GM12878 (cell line): ENCODE measurements around the gene ABCD3.

Source experiments
- CHD4 ChIP-seq: fragments of 200-600 bp; sonication (generic); IDR thresholded peaks from 2 replicates; pipeline ENCODE4 v1.6.1; 2016; ENCODE audit warnings: mild to moderate bottlenecking
- EZH2 ChIP-seq: IDR thresholded peaks from 2 replicates; pipeline ENCODE4 v1.6.1; 2012; ENCODE audit warnings: low read depth, mild to moderate bottlenecking, control low read depth, inconsistent platforms, low read length, borderline replicate concordance; ENCODE audit not compliant: control insufficient read depth
- MTA2 ChIP-seq: fragments of 450-650 bp; IDR thresholded peaks from 2 replicates; pipeline ENCODE4 v1.6.1; 2016; ENCODE audit warnings: low read depth, mild to moderate bottlenecking, moderate library complexity
- POLR2AphosphoS5 ChIP-seq: IDR thresholded peaks from 2 replicates; pipeline ENCODE4 v1.6.1; 2011; ENCODE audit warnings: mild to moderate bottlenecking, low read length, inconsistent platforms
- SIX5 ChIP-seq: IDR thresholded peaks from 2 replicates; pipeline ENCODE4 v1.6.1; 2011; ENCODE audit warnings: mild to moderate bottlenecking, low read depth, low read length, moderate library complexity; ENCODE audit not compliant: severe bottlenecking

DNA sequence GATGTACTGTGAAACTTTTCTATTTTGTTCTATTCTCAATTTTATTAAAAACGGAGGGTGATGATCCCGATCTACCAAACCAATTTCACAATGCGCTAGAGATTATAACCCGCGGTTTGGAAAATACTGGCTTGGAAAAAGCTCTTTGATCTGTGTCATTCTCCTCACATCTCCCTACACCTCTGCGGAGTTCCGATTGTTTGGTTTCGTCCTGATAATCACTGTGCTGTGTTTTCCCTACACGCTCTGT lies 536 bp upstream of the ABCD3 start:
- TF ChIP-seq EZH2 (no peak), CHD4 (no peak), MTA2 (no peak), POLR2AphosphoS5 (no peak), SIX5 (no peak)
